ENCODE measurements around the gene LTB4R2.

LTB4R2 gene, protein sequence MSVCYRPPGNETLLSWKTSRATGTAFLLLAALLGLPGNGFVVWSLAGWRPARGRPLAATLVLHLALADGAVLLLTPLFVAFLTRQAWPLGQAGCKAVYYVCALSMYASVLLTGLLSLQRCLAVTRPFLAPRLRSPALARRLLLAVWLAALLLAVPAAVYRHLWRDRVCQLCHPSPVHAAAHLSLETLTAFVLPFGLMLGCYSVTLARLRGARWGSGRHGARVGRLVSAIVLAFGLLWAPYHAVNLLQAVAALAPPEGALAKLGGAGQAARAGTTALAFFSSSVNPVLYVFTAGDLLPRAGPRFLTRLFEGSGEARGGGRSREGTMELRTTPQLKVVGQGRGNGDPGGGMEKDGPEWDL

DNA sequence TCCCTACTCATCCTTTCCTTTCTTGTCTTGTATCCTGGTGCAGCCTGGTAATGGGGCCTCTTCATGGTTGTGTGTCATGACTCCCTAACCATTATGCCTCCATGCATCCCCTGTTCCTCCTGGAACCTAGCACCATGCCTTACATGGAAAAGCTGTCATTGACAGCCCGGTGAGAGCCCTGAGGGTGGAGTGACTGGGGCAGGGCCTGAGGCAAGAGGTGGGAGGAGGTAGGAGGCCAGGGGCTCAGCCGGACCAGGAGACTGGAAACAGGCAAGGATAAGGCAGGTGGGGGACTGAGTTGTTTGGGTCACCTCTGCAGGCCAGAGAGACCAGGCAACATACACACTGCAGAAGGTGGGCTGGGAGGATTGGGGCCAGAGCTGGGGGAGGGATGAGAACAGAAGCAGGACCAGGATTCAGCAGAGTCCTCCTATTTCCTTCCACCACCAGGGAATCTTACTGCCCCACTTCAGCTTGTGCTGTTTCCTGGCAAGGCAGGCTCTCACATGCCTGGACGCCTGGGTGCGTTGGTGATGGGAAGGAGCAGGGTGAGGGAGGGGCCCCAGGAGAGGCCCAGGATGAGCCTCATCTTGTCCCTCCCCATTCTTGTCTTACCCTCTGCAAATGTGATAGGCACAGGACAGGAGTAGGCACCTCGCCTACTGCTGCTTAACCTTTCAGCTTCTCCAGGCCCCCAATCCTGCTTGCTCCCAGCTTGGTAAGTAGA is at the start of gene LTB4R2:
Gene LTB4R2, plus strand, starts transcription at position 603 of the 727 bp plus-strand sequence. CDS start 525 bp downstream, outside the sequence.
- DNase-seq, result no peak

DNA sequence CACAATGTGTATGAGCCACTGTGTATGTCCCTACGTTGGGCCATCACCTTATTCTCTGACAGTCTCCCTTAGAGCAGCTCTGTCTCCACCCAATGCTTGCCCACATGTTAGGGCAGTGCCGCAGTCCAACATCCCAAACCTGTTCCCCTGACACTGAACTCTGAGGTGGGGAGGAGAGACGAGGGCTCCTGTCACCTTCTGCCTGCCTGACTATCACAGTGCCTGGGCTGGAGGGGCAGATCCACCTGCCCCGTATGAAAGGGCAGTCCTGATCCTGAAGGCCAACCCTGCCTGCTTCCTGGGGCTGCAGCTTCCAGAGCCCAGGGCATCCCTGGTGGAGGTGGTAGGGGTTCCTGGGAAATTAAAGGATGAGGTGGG is 49.2 kb upstream of the LTB4R2 start:
- DNase-seq, result no peak

DNA sequence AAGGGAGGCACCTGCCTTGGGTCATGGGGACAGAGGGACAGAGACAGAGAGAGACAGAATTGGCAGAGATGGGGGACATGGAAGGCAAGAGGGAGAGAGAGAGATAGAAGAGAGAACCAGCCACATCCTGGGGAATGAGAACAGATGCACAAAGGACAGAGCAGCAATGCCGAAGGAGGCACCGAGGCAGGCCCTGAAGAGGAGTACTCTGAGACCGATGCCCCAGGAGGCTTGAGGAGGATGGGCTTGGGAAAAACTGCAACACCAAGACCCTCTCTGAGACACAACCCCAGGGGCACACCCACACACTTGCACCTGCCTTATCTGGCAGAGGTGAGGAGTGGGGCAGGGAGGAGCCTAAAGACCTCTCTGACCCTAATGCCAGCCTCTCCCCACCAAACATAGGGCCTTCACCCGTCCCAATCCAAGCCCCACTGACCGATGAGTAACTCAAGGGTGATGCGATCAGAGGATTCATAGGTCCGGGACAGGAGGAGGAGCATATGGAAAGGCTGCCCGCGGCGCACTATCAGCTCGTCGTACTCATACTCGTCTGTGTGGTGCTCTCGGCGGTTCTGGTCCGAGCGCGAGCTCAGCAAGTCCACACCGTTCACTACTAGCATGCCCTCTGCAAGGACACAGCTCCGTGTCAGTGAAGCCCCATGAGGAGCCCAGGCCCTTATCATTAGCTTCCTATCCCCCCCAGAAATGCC is 48.5 kb upstream of the LTB4R2 start:
- no peak for DNase-seq

DNA sequence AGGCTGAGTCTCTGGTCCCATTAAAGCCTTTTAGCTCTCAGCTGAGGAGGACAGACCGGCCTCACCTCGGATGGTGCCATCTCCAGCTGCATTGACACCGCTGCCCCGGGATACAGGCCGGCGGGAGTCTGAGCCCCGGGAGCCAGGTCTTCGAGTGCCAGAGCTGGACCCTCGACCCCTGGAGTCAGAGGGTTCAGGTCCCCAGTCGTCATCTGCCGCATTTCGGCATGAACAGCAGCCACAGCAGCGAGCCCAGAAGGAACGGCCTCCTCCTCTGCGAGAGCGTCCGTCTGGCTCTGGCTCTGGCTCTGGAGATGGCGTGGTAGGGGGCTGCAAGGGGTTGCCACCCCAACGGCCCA is 48.0 kb upstream of the LTB4R2 start:
- no peak for DNase-seq

DNA sequence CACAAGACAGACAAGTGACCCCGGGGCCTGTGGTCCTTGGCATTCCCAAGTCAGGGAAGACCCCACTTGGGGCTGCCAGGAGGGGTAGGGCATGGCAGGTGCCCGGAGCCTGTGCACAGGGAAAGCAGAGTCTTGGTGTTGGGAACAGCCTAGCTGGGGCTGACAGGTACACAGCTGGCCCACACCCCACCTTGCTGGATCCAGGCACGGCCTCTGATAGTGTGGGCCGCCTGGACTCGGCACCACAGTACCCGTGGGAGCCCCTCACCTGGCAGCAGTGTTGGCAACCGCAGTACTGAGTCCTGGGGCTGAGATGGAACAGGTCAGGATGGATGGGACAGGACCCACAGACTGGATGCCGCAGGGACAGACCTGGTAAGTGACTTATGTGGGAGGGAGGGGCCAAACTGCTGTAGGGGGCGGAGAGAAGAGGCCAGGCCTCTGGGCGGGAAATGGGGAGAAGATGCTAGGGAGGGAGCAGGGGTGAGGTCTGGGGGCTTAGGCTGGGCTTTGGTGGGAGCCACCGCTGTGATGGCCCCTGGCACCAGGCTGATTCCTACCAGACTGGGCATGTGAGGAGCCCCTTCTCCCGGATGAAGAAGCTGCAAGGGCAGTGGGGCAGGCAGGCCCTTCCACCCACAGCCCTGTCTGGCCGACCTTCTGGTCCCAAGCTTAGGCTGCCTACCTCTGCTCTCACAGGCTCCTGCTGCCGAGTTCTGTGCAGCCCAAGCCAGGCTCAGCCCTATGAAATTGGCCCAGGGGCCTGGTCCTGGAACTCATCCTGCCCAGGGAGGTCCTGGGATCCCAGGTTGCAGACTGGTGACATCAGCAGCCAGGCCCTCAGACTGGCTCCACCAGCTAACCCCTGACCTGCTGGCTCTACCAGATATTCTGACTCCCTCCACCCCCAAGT is 46.9 kb upstream of the LTB4R2 start, which contains the start of gene TGM1:
Gene TGM1, minus strand, starts transcription at position 357 of the 913 bp plus-strand sequence. CDS start 825 bp downstream, outside the sequence.
- no peak for DNase-seq

DNA sequence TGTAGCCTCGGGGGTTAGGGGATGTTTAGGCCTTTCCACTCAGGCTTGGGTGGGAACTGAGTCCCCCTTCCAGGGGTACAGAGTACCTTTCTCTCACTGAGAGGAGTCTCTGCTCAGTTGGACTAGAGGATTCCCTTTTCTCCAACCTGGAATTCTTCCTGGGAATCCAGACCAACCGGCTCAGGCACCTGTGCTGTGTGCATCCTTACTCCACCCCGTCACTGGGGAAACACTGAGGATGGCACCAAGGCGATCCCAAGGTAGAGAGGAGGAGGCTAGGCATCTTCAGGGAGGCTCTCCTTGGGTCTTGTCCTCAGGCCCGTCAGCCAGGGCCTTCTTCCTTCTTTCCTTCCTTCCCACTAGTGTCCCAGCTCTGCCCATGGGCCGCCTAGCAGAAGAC is 46.1 kb upstream of the LTB4R2 start:
- no peak for DNase-seq

DNA sequence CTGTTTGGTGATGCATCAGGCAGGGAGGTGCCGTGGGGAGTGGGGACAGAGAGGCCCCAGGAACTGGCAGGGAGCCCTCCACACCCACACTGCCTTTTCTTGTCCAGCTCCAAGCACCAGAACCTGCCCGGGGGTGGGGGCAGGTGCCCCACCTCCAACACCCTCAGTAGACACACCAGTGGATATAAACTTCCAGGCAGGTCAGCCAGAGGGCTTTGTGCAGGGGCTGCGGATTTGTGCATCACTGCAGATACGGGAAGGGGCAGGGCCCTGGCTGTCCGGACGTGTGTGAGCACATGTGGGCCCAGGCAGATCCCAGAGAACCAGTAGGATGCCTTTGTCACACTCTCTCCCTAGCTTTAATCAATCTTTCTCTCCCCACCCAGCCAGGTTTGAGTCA is 45.6 kb upstream of the LTB4R2 start:
- DNase-seq, result no peak

DNA sequence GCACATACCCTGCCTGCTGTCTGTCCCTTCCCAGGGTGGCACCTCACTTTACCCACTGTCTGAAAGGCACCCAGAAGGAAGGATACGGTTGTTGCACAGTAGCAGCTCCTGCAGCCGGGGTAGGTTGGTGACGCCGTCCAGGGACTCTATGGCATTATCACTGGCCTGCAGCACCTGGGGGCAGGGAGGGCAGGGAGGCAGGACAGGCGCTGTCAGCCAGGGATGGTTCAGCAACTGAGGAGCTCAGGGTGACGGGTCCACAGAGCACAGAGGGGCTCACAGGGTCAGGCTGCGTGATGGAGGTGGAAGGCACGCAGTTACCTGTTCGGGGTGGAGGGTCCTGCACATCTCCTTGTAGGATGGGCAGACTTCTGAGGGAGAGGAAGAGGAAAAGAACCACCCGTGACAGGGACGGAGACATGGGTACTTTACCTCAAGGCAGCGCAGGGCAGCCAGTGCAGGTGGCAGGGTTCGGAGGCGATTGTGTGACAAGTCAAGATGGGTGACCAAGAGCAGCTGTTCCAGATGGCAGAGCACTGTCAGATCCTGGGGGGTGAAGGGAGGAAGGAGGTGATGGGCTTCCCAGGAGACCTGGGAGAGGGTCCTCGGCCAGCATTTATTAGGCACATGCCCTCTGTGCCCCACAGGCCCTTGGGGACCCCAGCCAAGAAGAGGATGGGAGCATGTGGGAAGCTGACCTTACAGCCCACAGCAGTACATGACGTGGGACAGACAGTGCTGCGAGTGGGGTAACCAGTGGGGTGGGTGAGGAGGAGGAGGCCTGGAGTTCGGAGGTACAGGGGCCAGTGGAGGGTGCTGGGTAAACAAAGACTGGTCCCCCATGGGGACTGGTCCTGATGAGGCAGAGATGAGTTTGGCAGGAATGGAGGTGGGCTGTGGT is 43.3 kb upstream of the LTB4R2 start:
- no peak for DNase-seq

DNA sequence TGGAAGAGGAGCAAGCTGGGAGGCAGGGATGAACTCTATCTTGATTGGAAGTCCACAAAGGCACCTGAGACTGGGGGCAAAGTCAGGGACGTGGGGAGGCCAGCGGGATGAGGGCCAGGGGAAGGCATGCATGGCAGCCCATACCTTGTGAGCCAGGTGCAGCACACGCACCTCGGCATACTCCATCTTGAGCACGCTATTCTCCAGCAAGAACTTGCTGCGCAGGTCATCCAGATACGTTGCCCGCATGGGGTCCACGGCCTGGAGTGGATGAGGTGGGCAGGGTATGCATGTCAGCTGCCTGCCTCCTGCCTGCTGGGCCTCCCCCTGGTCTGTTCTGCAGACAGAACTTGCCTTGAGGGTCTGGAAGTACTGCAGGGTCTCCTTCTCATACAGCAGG is 42.4 kb upstream of the LTB4R2 start:
- no peak for DNase-seq

DNA sequence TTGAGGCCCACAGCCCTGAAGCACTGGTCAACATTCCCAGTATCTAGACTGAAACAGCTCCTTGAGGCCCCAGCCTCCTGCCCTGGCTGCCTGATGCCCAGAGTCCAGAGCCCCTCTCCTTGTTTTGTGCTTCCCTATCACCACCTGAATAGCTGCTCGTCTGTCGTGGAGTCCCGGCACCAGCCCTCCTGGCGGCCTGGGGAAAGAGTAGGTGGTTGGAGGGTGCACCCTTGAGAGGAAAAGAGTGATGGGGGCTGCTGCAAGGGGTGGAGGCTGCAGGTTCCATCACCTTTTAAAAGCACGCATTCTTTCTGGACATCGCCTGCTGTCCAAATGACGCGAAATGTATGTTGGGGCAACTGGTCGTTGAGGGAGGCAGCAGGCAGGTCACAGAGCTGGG is 41.7 kb upstream of the LTB4R2 start:
- DNase-seq, result no peak

DNA sequence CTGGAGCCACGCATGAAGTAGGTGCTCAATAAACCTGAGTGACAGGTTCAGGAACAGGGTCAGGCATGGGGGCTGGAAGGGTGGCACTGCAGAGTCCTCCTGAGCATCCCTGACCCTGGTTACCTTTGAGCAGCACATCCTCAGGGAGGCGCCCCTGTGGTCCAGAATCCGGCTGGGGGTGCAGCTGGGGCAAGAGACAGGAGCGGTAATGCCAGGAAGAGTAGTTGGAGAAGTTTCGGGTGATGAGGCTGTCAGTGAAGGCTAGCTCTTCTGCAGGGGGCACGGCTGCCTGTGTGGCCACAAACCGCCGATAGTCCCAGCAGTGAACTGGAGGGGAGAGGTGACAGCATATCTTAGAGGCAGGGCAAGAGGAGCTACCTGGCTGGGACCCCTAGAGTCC is 40.6 kb upstream of the LTB4R2 start:
- DNase-seq, result no peak

DNA sequence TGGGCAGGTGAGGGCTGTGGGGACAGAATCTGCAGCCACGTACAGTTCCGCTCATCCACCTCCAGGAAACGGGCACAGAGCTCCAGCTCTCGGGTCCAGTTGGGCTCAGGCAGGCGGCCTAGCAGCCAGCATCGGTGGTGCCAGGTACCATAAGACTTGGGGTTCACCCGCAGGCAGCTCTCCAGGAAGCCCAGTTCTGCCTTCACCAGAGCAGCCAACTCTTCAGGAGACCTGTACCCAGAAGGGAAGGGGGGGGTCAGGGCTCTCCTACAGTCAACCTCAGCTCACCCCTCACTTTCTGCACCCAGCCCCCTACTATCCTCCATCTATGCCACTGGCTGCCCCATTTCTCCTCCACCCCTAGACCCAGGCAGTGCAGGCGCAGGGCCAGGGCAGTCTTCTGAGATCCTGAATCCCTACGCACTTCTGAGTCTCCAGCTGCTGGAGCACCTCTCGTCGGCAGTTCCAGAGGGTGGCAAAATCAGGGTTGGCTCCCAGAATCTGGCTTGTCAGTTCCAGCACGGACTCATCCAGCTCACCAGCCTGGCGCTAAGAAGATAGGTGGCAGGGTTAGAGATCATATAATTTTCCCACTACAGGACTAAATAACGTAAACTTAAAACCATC is 39.9 kb upstream of the LTB4R2 start:
- no peak for DNase-seq

DNA sequence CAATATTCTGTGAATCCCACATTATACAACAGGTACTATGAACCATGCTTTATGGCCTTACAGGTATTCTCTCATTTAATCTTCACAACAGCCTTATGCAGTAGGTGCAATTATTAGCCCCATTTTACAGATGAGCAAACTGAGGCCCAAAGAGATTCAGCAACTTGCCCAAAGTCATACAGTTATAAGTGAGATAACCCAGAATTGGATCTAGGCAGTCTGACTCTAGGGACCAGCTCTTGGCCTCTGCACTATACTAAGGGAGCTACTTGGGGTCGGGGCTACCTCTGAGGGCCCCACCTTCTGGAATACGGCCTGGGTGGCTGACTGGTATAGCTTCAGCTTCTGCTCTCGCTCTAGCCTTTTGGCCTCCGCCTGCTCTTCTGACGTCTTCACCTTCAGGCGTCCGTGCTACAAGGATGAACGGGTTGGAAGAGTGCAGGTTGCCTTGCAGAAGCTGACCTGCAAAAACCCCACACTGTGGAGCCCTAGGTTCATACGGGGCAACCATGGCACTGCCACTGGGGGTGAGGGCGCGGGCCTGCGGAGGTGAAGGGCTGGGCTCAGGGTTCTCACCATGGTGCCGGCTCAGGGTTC is 39.3 kb upstream of the LTB4R2 start:
- DNase-seq, result no peak

DNA sequence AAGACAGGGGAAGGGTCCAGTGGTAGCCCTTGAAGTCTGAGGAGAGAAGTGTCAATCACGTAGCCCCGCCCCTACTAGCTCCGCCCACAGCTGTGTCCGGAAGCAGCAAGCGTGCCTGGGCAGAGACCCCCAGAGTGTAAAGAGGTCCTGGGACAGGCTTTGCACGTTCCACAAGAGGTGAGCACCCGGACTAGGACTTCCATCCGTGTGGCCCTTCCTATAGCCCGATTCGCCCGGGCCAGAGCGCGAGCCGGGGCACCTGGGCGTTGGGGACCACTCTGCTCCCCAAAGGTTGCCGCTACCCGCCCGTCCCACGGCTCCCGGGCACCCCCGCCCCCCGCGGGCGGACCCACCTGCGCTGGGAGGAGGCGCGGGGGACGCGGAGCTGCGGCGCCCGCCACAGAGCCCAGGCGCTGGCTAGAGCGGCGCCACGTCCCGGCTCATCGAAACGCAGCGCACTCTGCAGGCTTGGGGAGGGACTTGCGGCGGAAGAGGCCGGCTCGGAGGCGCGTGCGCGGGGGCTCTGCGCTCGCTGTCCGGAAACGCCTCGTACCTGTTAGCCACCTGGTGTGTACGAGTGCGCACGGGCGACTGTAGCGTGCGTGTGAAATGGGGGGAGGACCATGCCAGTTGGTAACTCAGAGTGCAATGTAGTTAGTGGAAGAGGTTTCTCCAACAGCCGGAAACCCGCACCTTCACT is 38.7 kb upstream of the LTB4R2 start, which contains the start of gene RABGGTA:
Gene RABGGTA, minus strand, starts transcription at position 464 of the 700 bp plus-strand sequence. CDS start 482 bp downstream, outside the sequence.
- peak; percentile 89 for DNase-seq

DNA sequence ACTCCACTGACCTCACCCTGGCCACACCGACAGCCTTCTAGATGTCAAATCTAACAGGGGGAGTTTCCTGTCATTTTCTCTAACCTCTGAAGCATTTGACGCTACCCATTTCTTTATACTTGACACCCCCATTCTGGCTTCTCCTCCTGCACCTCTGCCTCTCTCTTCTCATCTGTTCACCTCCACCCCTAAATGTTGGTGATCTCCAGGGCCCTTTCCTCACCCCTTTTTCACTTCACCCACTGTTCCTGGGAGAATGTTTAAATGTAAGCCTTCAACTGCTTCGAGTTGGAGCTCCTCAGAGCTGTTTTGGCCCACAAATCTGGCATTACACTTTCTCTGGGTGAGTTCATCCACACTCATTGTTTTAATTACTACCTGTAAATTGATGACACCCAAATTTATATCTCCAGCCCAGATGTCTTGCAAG is 38.1 kb upstream of the LTB4R2 start:
- no peak for DNase-seq

DNA sequence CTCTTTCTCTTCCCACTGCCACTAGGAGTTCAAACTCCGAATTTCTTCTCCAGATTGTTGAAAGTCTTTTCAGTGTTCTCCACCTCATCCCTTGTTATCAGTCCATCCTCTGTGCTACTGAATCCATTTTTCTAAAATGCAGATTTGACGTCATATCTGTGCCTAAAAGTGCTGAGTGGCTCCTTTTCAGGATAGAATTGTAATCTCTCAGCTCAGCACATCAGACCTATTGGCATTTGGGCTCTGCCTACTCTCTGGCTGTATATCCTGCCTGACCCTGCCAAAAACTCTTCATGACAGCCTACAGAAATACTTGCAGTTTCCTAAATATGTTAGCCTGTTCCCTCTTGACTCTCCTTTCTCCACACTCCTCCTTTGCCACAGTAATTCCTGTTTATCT is 37.5 kb upstream of the LTB4R2 start:
- no peak for DNase-seq

DNA sequence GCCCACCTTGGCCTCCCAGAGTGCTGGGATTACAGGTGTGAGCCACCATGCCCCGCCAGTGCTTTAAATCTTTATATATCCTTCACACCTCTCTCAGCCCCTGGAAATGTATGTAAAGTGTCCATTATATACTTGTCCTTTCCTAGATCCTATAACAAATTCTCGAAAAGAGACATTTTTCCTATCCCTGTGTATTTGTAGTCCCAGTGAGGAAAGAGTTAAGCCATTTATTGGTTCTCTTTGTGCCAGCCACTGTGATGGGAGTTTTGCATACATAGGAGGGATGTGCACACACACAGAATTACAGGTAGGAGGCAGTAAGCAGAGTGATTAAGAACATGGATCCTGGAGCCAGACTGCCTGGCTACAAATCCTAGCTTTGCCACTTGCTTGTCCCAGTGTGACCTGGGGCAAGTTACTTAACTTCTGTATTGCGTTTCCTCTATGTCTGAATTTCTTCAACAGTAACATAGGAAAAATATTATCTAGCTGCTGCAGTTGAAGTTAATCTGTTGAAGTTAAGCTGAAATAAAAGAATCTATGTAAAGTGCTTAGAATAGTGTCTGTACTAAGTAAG is 36.4 kb upstream of the LTB4R2 start:
- DNase-seq, result no peak

DNA sequence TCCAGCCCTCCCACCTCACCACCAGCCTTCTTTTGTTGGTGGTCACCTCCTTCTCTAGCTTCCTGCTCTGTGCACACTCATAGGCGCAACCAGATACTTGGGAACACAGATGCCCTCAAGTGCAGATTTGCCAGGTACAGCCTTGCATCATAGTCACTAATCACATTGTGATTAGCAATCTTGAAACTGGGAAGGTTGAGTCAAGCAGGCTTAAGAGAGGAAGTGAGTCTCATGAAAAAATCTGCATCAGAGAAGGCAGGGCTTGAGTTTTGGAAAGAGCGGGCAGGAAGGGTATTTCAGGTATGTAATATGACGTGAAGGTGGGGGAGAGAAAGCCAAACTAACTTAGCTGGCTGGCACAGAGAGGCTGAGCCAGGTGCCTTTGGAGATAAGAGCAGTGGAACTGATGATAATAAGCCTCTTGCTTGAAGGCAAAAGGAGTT is 35.8 kb upstream of the LTB4R2 start:
- no peak for DNase-seq

DNA sequence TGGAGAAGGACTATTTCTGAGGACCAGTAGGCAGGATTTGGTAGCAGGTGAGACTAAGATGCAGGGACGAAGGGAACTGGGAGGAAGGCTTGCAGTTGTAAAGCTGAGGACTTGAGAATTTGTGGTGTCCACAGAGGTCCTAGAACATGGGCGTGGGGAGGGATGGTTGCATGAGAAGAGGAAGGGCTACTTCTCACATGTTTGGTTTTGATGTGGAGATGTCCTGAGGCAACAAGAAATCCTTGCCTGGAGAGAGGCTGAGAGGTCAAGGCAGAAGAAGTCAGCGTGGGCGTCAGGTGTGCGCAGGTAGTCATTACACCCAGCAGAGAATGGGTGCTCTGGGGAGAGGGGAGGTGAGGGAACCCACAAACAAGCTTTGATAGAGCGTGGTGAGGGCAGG is 32.9 kb upstream of the LTB4R2 start:
- DNase-seq, result no peak
